Suprapubic skin (tissue), 4 donors: Measurements from ENCODE around the gene TNFAIP2. TPM values are rescaled to one million over a fixed set of nuclear protein-coding genes. Genes with fewer than 3 reads are reported as not detected.
"Not testable (repeated sequence)": the region's sequence is repeated elsewhere in the genome, so short reads cannot be mapped to it uniquely, and the experiment has no call there.

Experiments
- DNase-seq, 2 donors: peaks; one replicate each; pipeline ENCODE4 v3.0.0-alpha.2; 2019; ENCODE audit warnings: low spot score in 2 of 2
- H3K27ac ChIP-seq: fragments of 200-600 bp; sonication (generic); one replicate; pipeline ENCODE4 v1.5.1; 2019
- H3K27me3 ChIP-seq: fragments of 200-600 bp; sonication (generic); one replicate; pipeline ENCODE4 v1.5.1; 2019
- H3K36me3 ChIP-seq: fragments of 200-600 bp; sonication (generic); one replicate; pipeline ENCODE4 v1.5.1; 2019
- H3K4me1 ChIP-seq: fragments of 200-600 bp; sonication (generic); one replicate; pipeline ENCODE4 v1.5.1; 2019
- H3K4me3 ChIP-seq: fragments of 200-600 bp; sonication (generic); one replicate; pipeline ENCODE4 v1.5.1; 2019; ENCODE audit warnings: mild to moderate bottlenecking
- H3K9me3 ChIP-seq: fragments of 200-600 bp; sonication (generic); one replicate; pipeline ENCODE4 v1.5.1; 2019
- CTCF ChIP-seq, 2 donors: fragments of 200-600 bp in 1 of 2; fragments of 450-650 bp in 1 of 2; sonication (generic) in 1 of 2; IDR thresholded peaks; one replicate each; pipeline ENCODE4 v1.5.1; 2016 to 2019; ENCODE audit warnings: antibody characterized with exemption in 2 of 2, mild to moderate bottlenecking in 1 of 2, moderate library complexity in 1 of 2
- EP300 ChIP-seq: sonication (generic); formaldehyde crosslinking; IDR thresholded peaks from one replicate; pipeline ENCODE4 v1.6.1; 2017; ENCODE audit warnings: antibody characterized with exemption
- POLR2A ChIP-seq, 2 donors: fragments of 450-650 bp; IDR thresholded peaks; one replicate each; pipeline ENCODE4 v1.6.1; 2017; ENCODE audit warnings: antibody characterized with exemption in 2 of 2, mild to moderate bottlenecking in 2 of 2, moderate library complexity in 2 of 2
- POLR2AphosphoS5 ChIP-seq, 3 donors: sonication (generic); formaldehyde crosslinking; IDR thresholded peaks; one replicate each; pipeline ENCODE4 v1.6.1; 2017; ENCODE audit warnings: antibody characterized with exemption in 3 of 3
- WGBS: methylation state at CpG from one replicate; pipeline ENCODE4 v1.1.5; 2018; 5-methylcytosine and 5-hydroxymethylcytosine counted together
- total RNA-seq, 4 donors: library from RNA; depleted of rRNA; stranded (reverse); fragments of >200 nt; gene quantifications; one replicate each; pipeline ENCODE4 v1.1.0, GENCODE V29; 2016

Gene TNFAIP2
- total RNA-seq, 4 donors from 2014 or later, result 11.9 to 23.3 (median 16.4) TPM

DNA sequence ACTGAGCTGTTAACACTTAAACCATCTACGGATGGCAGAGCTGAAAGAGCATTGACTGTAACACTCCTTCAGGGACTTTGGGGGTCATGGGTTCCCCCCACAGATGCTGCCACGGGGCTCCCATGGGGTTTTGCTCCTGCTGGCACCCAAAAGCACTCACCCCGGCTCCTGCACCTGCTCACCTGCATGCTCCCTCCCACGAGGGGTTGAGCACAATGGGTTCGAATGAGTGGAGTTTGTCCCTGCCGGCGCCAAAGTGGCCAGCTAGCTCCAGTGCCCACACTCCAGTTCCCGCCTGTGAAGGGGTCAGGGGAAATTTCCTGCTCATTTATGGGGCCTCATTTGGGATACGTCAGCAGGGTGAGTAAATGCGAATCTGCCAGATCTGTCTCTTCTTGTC lies 40.7 kb downstream of the TNFAIP2 start:
- Histone ChIP-seq H3K27me3 (no peaks in the 10 kb centered on the region), H3K4me1 (peaks cover 9% of the 10 kb centered on the region), H3K4me3 (no peak overlapping the region), H3K27ac (no peak overlapping the region), H3K9me3 (no peaks in the 10 kb centered on the region), H3K36me3 (no peaks in the 10 kb centered on the region)
- 64% methylated on average over 10 of the region's 10 CpGs for WGBS
- no peak for DNase-seq
- TF ChIP-seq CTCF (IDR thresholded peaks at IDR 0.05) (no peak), EP300 (no peak), POLR2AphosphoS5 (IDR thresholded peaks at IDR 0.05) (no peak), POLR2A (IDR thresholded peaks at IDR 0.05) (no peak)

- Histone ChIP-seq H3K4me3 (no peak overlapping the region), H3K27ac (no peak overlapping the region), H3K9me3 (peaks cover under 1% of the 10 kb centered on the region), H3K27me3 (no peaks in the 10 kb centered on the region), H3K36me3 (no peaks in the 10 kb centered on the region), H3K4me1 (peaks cover 9% of the 10 kb centered on the region)
- DNase-seq, result no peak
- TF ChIP-seq POLR2AphosphoS5 (IDR thresholded peaks at IDR 0.05) (no peak), CTCF (IDR thresholded peaks at IDR 0.05) (no peak), POLR2A (IDR thresholded peaks at IDR 0.05) (no peak), EP300 (no peak)
- WGBS, result 42% methylated on average over 6 of the region's 9 CpGs
These were observed 41.5 kb downstream of the TNFAIP2 start for GRCh38 chr14:103164779-103165178.

GRCh38 chr14:103165323-103165722 lies 42.1 kb downstream of the TNFAIP2 start:
- 86% methylated on average over 6 of the region's 6 CpGs for WGBS
- no peak overlapping the region for H3K27ac ChIP-seq
- no peaks in the 10 kb centered on the region for H3K36me3 ChIP-seq
- TF ChIP-seq EP300 (no peak), POLR2AphosphoS5 (IDR thresholded peaks at IDR 0.05) (no peak), POLR2A (IDR thresholded peaks at IDR 0.05) (no peak), CTCF (IDR thresholded peaks at IDR 0.05) (no peak)
- no peak for DNase-seq
- H3K9me3 ChIP-seq, result peaks cover 6% of the 10 kb centered on the region
- no peak overlapping the region for H3K4me3 ChIP-seq
- H3K27me3 ChIP-seq, result no peaks in the 10 kb centered on the region
- peaks cover 8% of the 10 kb centered on the region for H3K4me1 ChIP-seq

- no peak for DNase-seq
- Histone ChIP-seq H3K9me3 (peaks cover 7% of the 10 kb centered on the region), H3K27ac (no peak overlapping the region), H3K4me3 (no peak overlapping the region), H3K27me3 (no peaks in the 10 kb centered on the region), H3K4me1 (peaks cover 12% of the 10 kb centered on the region), H3K36me3 (no peaks in the 10 kb centered on the region)
- TF ChIP-seq CTCF (IDR thresholded peaks at IDR 0.05), result no peak
- no peak for TF ChIP-seq POLR2AphosphoS5 (IDR thresholded peaks at IDR 0.05)
- no peak for TF ChIP-seq POLR2A (IDR thresholded peaks at IDR 0.05)
- TF ChIP-seq EP300, result no peak
- 89% methylated on average over 6 of the region's 6 CpGs for WGBS
These were observed 46.7 kb downstream of the TNFAIP2 start for GRCh38 chr14:103169954-103170353.

- not testable (repeated sequence) for H3K27me3 ChIP-seq, H3K4me3 ChIP-seq, H3K27ac ChIP-seq, H3K9me3 ChIP-seq, DNase-seq, H3K36me3 ChIP-seq
- 54% methylated on average over 2 of the region's 2 CpGs for WGBS
- H3K4me1 ChIP-seq, result peaks cover 12% of the 10 kb centered on the region
These were observed 47.9 kb downstream of the TNFAIP2 start for GRCh38 chr14:103171206-103171605.

GRCh38 chr14:103172921-103173320 lies 49.7 kb downstream of the TNFAIP2 start:
- H3K36me3 ChIP-seq, result no peaks in the 10 kb centered on the region
- H3K27me3 ChIP-seq, result no peaks in the 10 kb centered on the region
- H3K9me3 ChIP-seq, result peaks cover 7% of the 10 kb centered on the region
- TF ChIP-seq CTCF (IDR thresholded peaks at IDR 0.05), result no peak
- TF ChIP-seq POLR2A (IDR thresholded peaks at IDR 0.05), result no peak
- TF ChIP-seq POLR2AphosphoS5 (IDR thresholded peaks at IDR 0.05), result no peak
- TF ChIP-seq EP300, result no peak
- H3K4me1 ChIP-seq, result peaks cover 12% of the 10 kb centered on the region
- H3K4me3 ChIP-seq, result no peak overlapping the region
- H3K27ac ChIP-seq, result no peak overlapping the region
- 44% methylated on average over 5 of the region's 5 CpGs for WGBS
- DNase-seq, result no peak

GRCh38 chr14:103173887-103174286 lies 50.6 kb downstream of the TNFAIP2 start:
- peaks cover 12% of the 10 kb centered on the region for H3K4me1 ChIP-seq
- not testable (repeated sequence) for H3K27me3 ChIP-seq, H3K9me3 ChIP-seq, DNase-seq, H3K36me3 ChIP-seq, H3K4me3 ChIP-seq, H3K27ac ChIP-seq
- 62% methylated on average over 2 of the region's 2 CpGs for WGBS

- not testable (repeated sequence) for H3K27me3 ChIP-seq, H3K27ac ChIP-seq, H3K4me3 ChIP-seq, H3K36me3 ChIP-seq, DNase-seq, H3K9me3 ChIP-seq
- 74% methylated on average over 4 of the region's 4 CpGs for WGBS
- H3K4me1 ChIP-seq, result peaks cover 12% of the 10 kb centered on the region
These were observed 52.9 kb downstream of the TNFAIP2 start for GRCh38 chr14:103176176-103176575.
